Neural progenitor cell (in vitro differentiated cells): ENCODE measurements around the gene PRCC. TPM values are rescaled to one million over a fixed set of nuclear protein-coding genes. Genes with fewer than 3 reads are reported as not detected.

Experiments used
- DNase-seq: peaks from one replicate; pipeline ENCODE4 v3.0.0-alpha.2; 2016; ENCODE audit warnings: low spot score
- H2AFZ ChIP-seq: fragments of 200-600 bp; sonication (generic); replicated peaks from 2 replicates; pipeline ENCODE4 v1.6.1; 2016; ENCODE audit warnings: antibody characterized with exemption
- H3F3A ChIP-seq: fragments of 200-600 bp; sonication (generic); 2 replicates; pipeline ENCODE4 v1.6.1; 2016; ENCODE audit warnings: antibody characterized with exemption, low read depth
- H3K27ac ChIP-seq: fragments of 200-600 bp; sonication (generic); 2 replicates; pipeline ENCODE4 v1.5.1; 2016; ENCODE audit warnings: mild to moderate bottlenecking
- H3K27me3 ChIP-seq: fragments of 200-600 bp; sonication (generic); 2 replicates; pipeline ENCODE4 v1.6.1; 2016; ENCODE audit warnings: mild to moderate bottlenecking, moderate library complexity
- H3K36me3 ChIP-seq: fragments of 200-600 bp; sonication (generic); 2 replicates; pipeline ENCODE4 v1.5.1; 2016
- H3K4me1 ChIP-seq: fragments of 200-600 bp; sonication (generic); 2 replicates; pipeline ENCODE4 v1.6.1; 2016; ENCODE audit warnings: mixed run types
- H3K4me2 ChIP-seq: fragments of 200-600 bp; sonication (generic); 2 replicates; pipeline ENCODE4 v1.6.1; 2016
- H3K4me3 ChIP-seq: fragments of 200-600 bp; sonication (generic); 2 replicates; pipeline ENCODE4 v1.5.1; 2016
- H3K79me2 ChIP-seq: fragments of 200-600 bp; sonication (generic); 2 replicates; pipeline ENCODE4 v1.6.1; 2016; ENCODE audit warnings: low read depth
- H3K9ac ChIP-seq: fragments of 200-600 bp; sonication (generic); 2 replicates; pipeline ENCODE4 v1.6.1; 2016
- H3K9me3 ChIP-seq: fragments of 200-600 bp; sonication (generic); 2 replicates; pipeline ENCODE4 v1.5.1; 2016; ENCODE audit warnings: low read depth
- H4K20me1 ChIP-seq: fragments of 200-600 bp; sonication (generic); 2 replicates; pipeline ENCODE4 v1.6.1; 2016; ENCODE audit warnings: low read depth
- H3K27ac Mint-ChIP-seq: 3 replicates; pipeline ENCODE4 v1.8.0; 2021; ENCODE audit warnings: mixed read lengths
- H3K27me3 Mint-ChIP-seq: 2 replicates; pipeline ENCODE4 v1.8.0; 2022; ENCODE audit warnings: low read depth, mild to moderate bottlenecking, inconsistent platforms, moderate library complexity, mixed read lengths; ENCODE audit not compliant: insufficient read depth
- H3K36me3 Mint-ChIP-seq: 3 replicates; pipeline ENCODE4 v1.8.0; 2021; ENCODE audit warnings: mixed read lengths
- H3K4me1 Mint-ChIP-seq: 3 replicates; pipeline ENCODE4 v1.8.0; 2021; ENCODE audit warnings: mixed read lengths
- H3K4me3 Mint-ChIP-seq: 3 replicates; pipeline ENCODE4 v1.8.0; 2021; ENCODE audit warnings: mild to moderate bottlenecking, moderate library complexity, mixed read lengths
- H3K9me3 Mint-ChIP-seq: 3 replicates; pipeline ENCODE4 v1.8.0; 2020; ENCODE audit warnings: mixed read lengths
- EZH2 ChIP-seq: fragments of 200-600 bp; sonication (generic); IDR thresholded peaks from 2 replicates; pipeline ENCODE4 v1.6.1; 2017; ENCODE audit warnings: antibody characterized with exemption, mild to moderate bottlenecking, moderate library complexity
- EZH2phosphoT487 ChIP-seq: fragments of 200-600 bp; sonication (generic); IDR thresholded peaks from 2 replicates; pipeline ENCODE4 v1.6.1; 2017; ENCODE audit warnings: antibody characterized with exemption
- total RNA-seq: library from RNA; depleted of rRNA; stranded (reverse); fragments of >200 nt; gene quantifications from 2 replicates; pipeline ENCODE4 v1.2.3, GENCODE V29; 2015; ENCODE audit warnings: low replicate concordance
- TF ChIP-seq, protein P1 (sequence below): fragments of 200-600 bp; sonication (generic); IDR thresholded peaks from 2 replicates; pipeline ENCODE4 v1.5.1; 2017; ENCODE audit warnings: antibody characterized with exemption, mild to moderate bottlenecking

Gene PRCC
- total RNA-seq, 1 donor from 2014 or later, result 30.1 TPM

- no peak overlapping the region for H2AFZ ChIP-seq
- Mint-ChIP-seq H3K27me3 (peaks cover 4% of the 10 kb centered on the region), H3K4me1 (peaks cover 67% of the 10 kb centered on the region), H3K36me3 (peaks cover 8% of the 10 kb centered on the region), H3K9me3 (no peaks in the 10 kb centered on the region), H3K27ac (peak overlapping the region; percentile 97), H3K4me3 (peak overlapping the region; percentile 100)
- H3K9me3 ChIP-seq, result no peaks in the 10 kb centered on the region
- H3K4me2 ChIP-seq, result peak overlapping the region; percentile 100
- H3K4me3 ChIP-seq, result peak overlapping the region; percentile 100
- peaks cover 29% of the 10 kb centered on the region for H4K20me1 ChIP-seq
- H3K9ac ChIP-seq, result peak overlapping the region; percentile 85
- peak overlapping the region; percentile 95 for H3K27ac ChIP-seq
- TF ChIP-seq, protein P1, sequence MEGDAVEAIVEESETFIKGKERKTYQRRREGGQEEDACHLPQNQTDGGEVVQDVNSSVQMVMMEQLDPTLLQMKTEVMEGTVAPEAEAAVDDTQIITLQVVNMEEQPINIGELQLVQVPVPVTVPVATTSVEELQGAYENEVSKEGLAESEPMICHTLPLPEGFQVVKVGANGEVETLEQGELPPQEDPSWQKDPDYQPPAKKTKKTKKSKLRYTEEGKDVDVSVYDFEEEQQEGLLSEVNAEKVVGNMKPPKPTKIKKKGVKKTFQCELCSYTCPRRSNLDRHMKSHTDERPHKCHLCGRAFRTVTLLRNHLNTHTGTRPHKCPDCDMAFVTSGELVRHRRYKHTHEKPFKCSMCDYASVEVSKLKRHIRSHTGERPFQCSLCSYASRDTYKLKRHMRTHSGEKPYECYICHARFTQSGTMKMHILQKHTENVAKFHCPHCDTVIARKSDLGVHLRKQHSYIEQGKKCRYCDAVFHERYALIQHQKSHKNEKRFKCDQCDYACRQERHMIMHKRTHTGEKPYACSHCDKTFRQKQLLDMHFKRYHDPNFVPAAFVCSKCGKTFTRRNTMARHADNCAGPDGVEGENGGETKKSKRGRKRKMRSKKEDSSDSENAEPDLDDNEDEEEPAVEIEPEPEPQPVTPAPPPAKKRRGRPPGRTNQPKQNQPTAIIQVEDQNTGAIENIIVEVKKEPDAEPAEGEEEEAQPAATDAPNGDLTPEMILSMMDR, result no peak
- TF ChIP-seq EZH2phosphoT487, result no peak
- no peak for TF ChIP-seq EZH2
- peaks cover 93% of the 10 kb centered on the region for H3K79me2 ChIP-seq
- peaks cover 65% of the 10 kb centered on the region for H3F3A ChIP-seq
- DNase-seq, result no peak
- H3K36me3 ChIP-seq, result no peaks in the 10 kb centered on the region
- H3K27me3 ChIP-seq, result no peaks in the 10 kb centered on the region
- peaks cover 43% of the 10 kb centered on the region for H3K4me1 ChIP-seq
Observed at GRCh38 chr1:156749419-156750118, 17.8 kb upstream of the PRCC start.

DNA sequence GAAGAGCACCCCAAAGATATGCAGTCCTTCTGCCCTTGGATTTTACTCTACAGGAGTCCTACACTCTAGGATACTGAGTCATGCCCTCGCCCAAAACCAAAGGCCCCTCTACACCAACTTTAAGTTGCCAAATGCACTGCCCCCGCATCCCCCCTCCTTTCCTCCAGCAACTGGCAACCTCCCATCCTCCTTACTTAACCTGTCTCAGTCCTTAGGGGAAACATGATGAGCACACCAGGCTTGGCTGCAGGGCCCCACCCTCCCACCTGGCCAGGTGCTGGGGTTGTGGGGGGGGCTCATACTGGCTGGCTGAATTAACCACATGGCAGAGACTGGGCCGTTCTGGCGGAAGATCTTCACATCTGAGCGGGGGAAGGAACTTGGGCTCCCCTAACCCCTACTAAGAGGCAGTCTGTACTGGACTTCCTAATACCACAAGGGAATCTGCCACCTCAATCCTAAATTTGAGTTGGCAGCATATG is 17.1 kb upstream of the PRCC start:
- Mint-ChIP-seq H3K4me1 (peaks cover 64% of the 10 kb centered on the region), H3K4me3 (peak overlapping the region; percentile 100), H3K9me3 (no peaks in the 10 kb centered on the region), H3K36me3 (peaks cover 6% of the 10 kb centered on the region), H3K27ac (peak overlapping the region; percentile 99), H3K27me3 (peaks cover 4% of the 10 kb centered on the region)
- no peak for DNase-seq
- Histone ChIP-seq H3F3A (peaks cover 59% of the 10 kb centered on the region), H2AFZ (no peak overlapping the region), H3K79me2 (peaks cover 86% of the 10 kb centered on the region), H3K4me3 (peak overlapping the region; percentile 100), H4K20me1 (peaks cover 25% of the 10 kb centered on the region), H3K9me3 (no peaks in the 10 kb centered on the region), H3K27ac (peak overlapping the region; percentile 7), H3K36me3 (no peaks in the 10 kb centered on the region), H3K27me3 (no peaks in the 10 kb centered on the region), H3K4me1 (peaks cover 43% of the 10 kb centered on the region), H3K4me2 (peak overlapping the region; percentile 100), H3K9ac (peak overlapping the region; percentile 85)
- TF ChIP-seq EZH2 (no peak), EZH2phosphoT487 (no peak)
- TF ChIP-seq, protein P1, result no peak

DNA sequence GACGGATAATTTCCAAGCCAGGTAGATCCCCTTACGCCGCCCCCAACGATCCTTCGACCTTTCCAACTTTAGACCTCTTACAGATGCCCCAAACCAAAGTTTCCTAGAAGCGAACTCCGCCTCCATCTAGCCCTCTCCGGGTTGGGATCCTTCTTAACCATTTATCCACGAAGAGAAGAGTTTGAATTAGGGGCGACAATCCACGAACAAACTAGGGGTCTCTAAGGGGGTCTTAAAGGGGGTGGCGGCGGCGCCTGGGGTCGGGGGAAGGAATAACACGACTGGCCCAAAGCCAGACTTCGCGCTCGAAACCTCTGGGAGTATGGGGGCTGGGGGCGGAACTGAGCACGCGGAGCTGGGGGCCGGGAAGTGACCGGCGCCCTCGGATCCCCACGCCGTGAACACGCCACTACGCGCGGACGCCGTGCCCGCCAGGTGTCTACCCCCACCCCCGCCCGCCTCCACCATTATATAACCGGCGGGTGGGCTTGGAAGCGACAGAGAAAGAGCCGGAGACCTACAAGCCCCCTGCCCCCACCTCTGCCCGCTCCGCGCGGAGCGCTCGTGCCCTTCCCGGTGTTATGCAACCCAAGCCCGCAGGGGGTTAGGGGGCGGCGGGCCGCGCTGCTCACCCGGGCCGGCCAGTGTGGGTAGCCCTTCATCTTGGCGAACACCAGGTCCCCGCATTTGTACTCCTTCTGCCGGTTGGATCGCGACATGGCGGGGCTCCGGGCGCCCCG is 16.5 kb upstream of the PRCC start:
- peaks cover 52% of the 10 kb centered on the region for H3F3A ChIP-seq
- peak overlapping the region; percentile 100 for H3K4me3 ChIP-seq
- peaks cover 84% of the 10 kb centered on the region for H3K79me2 ChIP-seq
- peaks cover 2% of the 10 kb centered on the region for H3K27me3 Mint-ChIP-seq
- peak; percentile 77 for DNase-seq
- TF ChIP-seq EZH2phosphoT487 (no peak), EZH2 (no peak)
- TF ChIP-seq, protein P1, result no peak
- peak overlapping the region; percentile 99 for H3K27ac Mint-ChIP-seq
- H3K9me3 ChIP-seq, result no peaks in the 10 kb centered on the region
- peaks cover 3% of the 10 kb centered on the region for H3K36me3 Mint-ChIP-seq
- H2AFZ ChIP-seq, result no peak overlapping the region
- peaks cover 37% of the 10 kb centered on the region for H3K4me1 ChIP-seq
- no peaks in the 10 kb centered on the region for H3K27me3 ChIP-seq
- H3K27ac ChIP-seq, result peak overlapping the region; percentile 7
- peak overlapping the region; percentile 100 for H3K4me2 ChIP-seq
- peak overlapping the region; percentile 100 for H3K4me3 Mint-ChIP-seq
- H3K9me3 Mint-ChIP-seq, result no peaks in the 10 kb centered on the region
- peaks cover 57% of the 10 kb centered on the region for H3K4me1 Mint-ChIP-seq
- H3K9ac ChIP-seq, result peak overlapping the region; percentile 85
- no peaks in the 10 kb centered on the region for H3K36me3 ChIP-seq
- H4K20me1 ChIP-seq, result peaks cover 19% of the 10 kb centered on the region
